Measurements from ENCODE around the gene TRIP12.
"Not testable (repeated sequence)": the region's sequence is repeated elsewhere in the genome, so short reads cannot be mapped to it uniquely, and the experiment has no call there.

Gene TRIP12

GRCh38 chr2:229831805-229832509 lies 89.9 kb downstream of the TRIP12 start:
- no peak for DNase-seq (ENCODE audit: low read depth, low spot score)

DNA sequence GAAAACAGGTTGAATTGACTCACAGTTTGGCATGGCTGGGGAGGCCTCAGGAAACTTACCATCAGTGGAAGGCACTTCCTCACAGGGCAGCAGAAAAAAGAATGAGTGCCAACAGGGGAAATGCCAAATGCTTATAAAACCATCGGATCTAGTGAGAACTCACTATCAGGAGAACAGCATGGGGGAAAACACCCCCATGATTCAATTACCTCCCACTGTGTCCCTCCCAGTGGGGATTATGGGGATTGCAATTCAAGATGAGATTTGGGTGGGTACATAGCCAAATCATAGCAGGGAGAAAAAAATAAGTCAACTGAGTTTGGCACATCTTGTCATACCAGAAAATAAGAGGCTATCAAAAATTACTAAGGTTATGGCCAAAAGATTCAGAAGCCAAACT lies 96.3 kb downstream of the TRIP12 start:
- no peak for DNase-seq (ENCODE audit: low read depth, low spot score)

GRCh38 chr2:229821316-229821715 lies 100.5 kb downstream of the TRIP12 start:
- no peak for DNase-seq (ENCODE audit: low read depth, low spot score)

- DNase-seq (ENCODE audit: low read depth, low spot score) = no peak
Measured at GRCh38 chr2:229818230-229818629, 103.6 kb downstream of the TRIP12 start.

DNA sequence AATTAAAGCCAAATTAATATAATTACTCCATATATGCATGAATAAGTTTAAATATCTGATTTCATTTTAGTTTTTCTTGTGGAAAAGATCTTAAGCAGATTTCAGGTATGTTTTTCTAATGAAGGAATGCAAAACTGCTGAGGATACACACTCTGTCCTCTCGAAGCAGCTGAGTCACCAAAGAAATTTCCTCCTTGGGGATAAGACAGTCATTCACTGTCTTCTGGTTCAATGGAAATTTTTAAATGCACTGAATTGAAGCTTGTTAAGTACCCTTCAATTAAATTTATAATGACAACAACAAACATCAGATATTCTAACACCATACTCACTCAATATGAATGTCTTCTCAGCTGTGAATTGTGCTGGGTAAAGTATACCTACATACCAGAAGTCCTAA lies 106.0 kb downstream of the TRIP12 start:
- no peak for DNase-seq (ENCODE audit: low read depth, low spot score)

GRCh38 chr2:229815342-229815741 lies 106.5 kb downstream of the TRIP12 start:
- DNase-seq (ENCODE audit: low read depth, low spot score) = no peak

- no peak for DNase-seq (ENCODE audit: low read depth, low spot score)
Measured at GRCh38 chr2:229810786-229811185, 111.0 kb downstream of the TRIP12 start.

- no peak for DNase-seq (ENCODE audit: low read depth, low spot score)
Measured at GRCh38 chr2:229805559-229805958, 116.2 kb downstream of the TRIP12 start.

GRCh38 chr2:229802785-229803184 lies 119.0 kb downstream of the TRIP12 start:
- DNase-seq (ENCODE audit: low read depth, low spot score) = no peak

- DNase-seq (ENCODE audit: low read depth, low spot score) = peak; percentile 23
Measured at GRCh38 chr2:229800997-229801754, 120.6 kb downstream of the TRIP12 start.

DNA sequence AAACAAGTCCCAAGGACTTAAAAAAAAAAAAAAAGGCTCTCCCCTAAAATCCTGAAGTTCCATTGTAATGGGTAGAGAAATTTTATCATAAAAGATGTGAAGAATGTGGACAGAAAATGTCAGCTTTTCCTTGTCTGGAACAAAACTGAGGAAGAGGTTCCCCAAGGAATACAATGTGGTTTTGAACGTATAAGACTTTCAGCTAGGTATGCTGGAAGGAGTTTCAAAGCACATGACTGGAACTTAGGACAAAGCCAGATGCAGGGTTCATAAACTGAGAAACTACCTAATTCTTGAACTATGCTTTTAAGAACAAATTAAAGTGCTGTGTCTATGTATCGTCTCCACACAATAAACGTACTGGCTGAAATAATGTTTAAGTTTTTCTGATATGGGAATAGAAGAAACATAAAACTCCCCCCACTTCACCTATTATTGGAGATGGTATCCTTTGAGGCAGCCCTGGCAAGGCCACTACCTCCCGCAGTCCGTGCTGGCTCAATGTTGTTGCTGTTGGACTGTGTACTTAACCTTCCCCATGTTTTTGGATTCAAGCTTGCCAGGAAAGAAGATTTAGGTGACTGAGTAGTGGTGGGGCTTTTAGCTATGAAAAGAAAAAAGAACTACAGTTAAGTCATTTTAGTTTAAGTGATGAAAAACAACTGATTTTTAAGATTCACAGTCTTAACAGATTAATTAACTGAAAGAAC lies 123.2 kb downstream of the TRIP12 start:
- no peak for DNase-seq (ENCODE audit: low read depth, low spot score)

DNA sequence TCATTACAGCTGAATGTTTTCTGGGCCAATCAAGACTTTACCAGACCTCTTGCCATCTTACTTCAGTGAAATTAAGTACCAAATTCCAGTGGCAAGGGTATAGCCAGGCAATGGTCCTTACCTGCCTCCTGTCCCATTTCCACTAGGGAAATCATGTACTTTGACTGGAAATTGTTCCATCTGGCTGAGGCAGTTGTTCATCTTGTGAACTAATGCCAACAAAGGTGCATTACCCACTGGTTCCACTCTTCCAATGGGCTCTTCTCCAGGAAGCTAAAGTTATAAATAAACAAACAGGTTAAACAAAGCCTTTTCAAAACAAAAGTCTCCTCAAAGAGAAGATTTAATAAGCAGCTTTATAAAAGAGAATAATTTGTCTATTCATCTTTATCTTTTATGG lies 126.8 kb downstream of the TRIP12 start:
- DNase-seq (ENCODE audit: low read depth, low spot score) = no peak

- DNase-seq (ENCODE audit: low read depth, low spot score) = no peak
Measured at GRCh38 chr2:229794636-229795035, 127.2 kb downstream of the TRIP12 start.

GRCh38 chr2:229786289-229786688 lies 135.5 kb downstream of the TRIP12 start:
- DNase-seq (ENCODE audit: low read depth, low spot score) = not testable (repeated sequence)

DNA sequence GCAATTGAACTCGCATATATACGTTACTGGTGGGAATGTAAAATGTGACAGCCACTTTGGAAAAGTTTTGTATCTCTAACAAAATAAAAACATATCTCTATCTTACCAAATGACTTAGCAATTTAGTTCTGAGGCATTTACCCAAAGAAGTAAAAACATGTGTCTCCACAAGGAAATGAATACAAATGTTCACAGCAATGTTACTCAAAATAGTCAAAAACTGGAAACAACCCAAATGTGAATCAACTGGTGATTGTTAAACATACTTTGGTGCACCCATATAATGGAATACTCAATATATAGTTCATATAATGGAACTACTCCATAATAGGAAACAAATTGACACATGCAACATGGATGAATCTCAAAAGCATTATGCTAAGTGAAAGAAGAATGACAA lies 137.0 kb downstream of the TRIP12 start:
- no peak for DNase-seq (ENCODE audit: low read depth, low spot score)

DNA sequence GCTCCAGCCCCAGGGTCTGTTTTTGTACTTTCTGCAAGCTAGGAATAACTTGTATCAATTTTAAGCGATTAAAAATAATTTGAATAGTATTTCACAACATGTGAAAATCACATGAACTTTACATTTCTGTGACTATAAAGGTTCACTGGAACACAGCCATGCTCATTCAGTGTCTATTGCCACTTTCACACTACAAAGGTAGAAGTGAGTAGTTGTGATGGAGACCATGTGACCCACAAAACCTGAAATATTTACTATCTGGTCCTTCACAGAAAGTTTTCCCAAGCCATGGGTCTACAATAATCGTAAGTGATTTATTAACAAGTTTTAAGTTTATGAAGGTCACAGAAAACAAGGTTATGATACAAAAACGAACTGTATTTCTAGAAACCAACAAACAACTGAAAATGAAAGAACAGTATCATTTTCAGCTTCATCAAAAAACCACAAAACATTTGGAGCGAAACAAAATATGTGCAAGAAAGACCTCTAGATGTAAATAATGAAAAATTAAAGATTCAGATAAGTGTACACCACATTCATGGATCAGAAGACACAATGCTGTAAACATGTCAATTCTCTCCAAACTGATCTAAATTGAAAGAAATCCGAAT lies 138.6 kb downstream of the TRIP12 start:
- no peak for DNase-seq (ENCODE audit: low read depth, low spot score)

DNA sequence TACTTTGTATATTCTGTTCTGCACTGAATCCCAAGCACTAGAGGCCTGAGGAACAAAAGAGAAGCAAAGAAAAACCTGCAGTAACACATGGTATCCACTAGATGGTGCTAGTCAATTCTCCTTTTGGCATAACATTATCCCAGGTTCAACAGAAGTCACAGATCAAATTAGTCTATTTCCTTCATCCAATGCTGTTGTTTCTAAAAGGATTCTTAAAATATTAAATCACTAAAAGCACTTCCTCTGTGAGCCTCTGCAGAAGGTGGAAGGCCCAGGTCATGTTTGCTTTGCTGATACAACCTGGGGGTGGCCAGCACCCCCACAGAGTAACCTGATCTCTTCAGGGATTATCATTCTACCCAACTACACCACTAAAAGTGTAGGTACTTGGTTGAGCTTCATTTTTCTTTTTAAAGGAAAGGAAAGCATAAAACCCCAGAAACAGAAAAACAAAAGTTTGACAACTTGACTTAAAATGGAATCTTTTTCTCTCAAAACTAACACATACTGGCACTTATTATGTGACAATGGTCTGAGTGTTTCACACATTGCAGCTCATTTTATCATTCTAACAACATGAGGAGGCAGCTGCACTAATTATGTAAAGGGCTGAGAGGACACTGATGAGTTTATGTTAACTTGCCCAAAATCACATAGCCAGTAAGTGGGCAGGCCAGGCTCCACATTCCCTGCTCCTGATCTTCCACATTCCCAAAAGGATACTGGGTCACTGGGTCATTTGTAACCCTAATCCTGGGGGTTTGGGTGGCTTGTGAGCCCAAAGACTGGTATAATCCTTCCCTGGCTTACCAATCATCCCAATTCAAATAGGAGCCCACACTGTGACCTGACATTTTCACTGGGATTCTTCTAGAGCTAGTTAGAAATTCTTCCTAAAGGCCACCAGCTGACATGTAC lies 140.7 kb downstream of the TRIP12 start:
- DNase-seq (ENCODE audit: low read depth, low spot score) = no peak

- no peak for DNase-seq (ENCODE audit: low read depth, low spot score)
Measured at GRCh38 chr2:229779650-229780049, 142.2 kb downstream of the TRIP12 start.

- no peak for DNase-seq (ENCODE audit: low read depth, low spot score)
Measured at GRCh38 chr2:229777716-229778115, 144.1 kb downstream of the TRIP12 start.

DNA sequence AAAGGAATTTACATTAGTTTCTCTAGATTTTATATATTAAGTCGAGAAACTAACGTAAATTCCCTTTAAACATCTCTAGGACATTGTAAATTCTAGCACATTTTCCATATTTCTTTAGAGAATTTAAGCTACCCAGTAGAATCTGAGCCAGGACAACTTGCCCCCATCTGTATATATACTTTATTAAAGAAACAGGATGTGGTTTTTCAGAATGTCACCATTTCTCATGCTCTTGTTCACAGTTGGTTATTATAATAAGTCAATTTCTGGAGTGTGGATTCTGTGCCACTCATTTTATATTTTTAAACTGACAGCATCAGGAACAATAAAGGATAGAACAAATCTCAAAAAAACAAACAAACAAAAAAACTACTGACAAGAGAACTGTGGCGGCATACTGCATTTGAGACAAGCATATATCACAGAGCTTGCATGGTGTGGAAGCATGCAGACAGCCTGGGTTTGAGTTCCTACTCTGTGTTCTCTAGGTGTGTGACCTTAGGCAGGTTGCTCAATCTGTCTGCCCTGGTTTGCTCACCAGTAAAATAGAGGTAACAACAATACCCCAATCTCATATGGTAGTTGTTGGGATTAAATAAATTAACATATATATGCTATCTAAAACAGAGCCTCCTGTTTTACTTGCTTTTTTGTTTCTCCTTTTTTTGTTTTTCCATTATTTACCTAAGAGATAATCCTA lies 146.0 kb downstream of the TRIP12 start:
- DNase-seq (ENCODE audit: low read depth, low spot score) = no peak
